Measurements from ENCODE around the gene LARGE1.

The LARGE1 gene

DNA sequence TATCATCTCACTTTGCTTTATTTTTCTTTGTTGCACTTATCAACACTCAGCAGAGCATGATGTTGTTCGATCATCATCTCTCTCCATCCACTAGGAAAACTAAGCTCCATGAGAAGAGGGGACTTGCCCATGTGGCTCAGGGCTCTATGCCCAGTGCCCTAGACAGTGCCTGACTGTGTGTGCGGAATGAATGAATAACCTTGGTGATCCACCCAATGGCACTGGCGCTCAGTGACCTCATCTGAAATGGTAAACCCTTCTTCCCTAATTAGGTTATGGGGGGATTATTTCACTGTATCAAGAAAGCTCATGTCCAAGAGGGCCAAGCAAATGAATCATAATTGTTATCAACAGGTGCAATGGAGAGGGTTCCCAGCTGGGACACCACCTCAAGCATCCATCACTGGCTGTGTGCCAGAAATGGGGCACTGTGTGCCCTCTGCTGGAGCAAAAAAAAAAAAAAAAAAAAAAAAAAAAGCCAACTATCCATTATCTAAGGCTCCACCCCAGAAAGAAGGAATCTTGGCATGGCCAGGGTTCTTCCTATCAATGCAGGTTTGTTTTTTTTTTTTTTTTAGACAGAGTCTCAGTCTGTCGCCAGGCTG is 172.6 kb downstream of the LARGE1 start:
- Histone ChIP-seq H3K27me3 (ENCODE audit: insufficient read depth, low read length) (no peaks in the 10 kb centered on the region), H3K23ac (ENCODE audit: low read length) (no peak overlapping the region), H3K4me1 (ENCODE audit: control insufficient read depth in 1 of 2, insufficient read depth in 2 of 2, low read length in 2 of 2) (no peaks in the 10 kb centered on the region), H2BK12ac (ENCODE audit: low read length) (no peak overlapping the region), H3K27ac (ENCODE audit: low read depth, low read length) (no peak overlapping the region), H2AK5ac (ENCODE audit: low read length) (no peak overlapping the region), H2BK5ac (ENCODE audit: low read depth, low read length, poor library complexity) (no peak overlapping the region), H2BK120ac (ENCODE audit: insufficient read depth, low read length, poor library complexity) (no peak overlapping the region), H3K4me3 (ENCODE audit: low read depth, low read length) (no peak overlapping the region), H4K91ac (ENCODE audit: low read depth, low read length) (no peak overlapping the region), H3K4me2 (ENCODE audit: low read length) (no peak overlapping the region), H4K8ac (ENCODE audit: low read depth, low read length) (no peak overlapping the region), H2AFZ (ENCODE audit: insufficient read depth, low read length, poor library complexity) (no peak overlapping the region), H4K12ac (ENCODE audit: low read depth, low read length) (no peak overlapping the region), H3K36me3 (ENCODE audit: control insufficient read depth in 1 of 2, insufficient read depth in 2 of 2, low read length in 2 of 2) (peaks cover 0 to 5% of the 10 kb centered on the region in 2 experiments), H3K4ac (ENCODE audit: low read depth, low read length) (no peak overlapping the region), H3K9me3 (ENCODE audit: insufficient read depth, low read depth, low read length) (no peaks in the 10 kb centered on the region), H3K79me1 (ENCODE audit: low read length) (no peaks in the 10 kb centered on the region), H3K79me2 (ENCODE audit: control insufficient read depth, insufficient read depth, low read length, poor library complexity) (no peaks in the 10 kb centered on the region), H3K9ac (ENCODE audit: low read length) (no peak overlapping the region), H3K18ac (ENCODE audit: low read length) (no peak overlapping the region), H3K14ac (ENCODE audit: low read length) (no peak overlapping the region)
- WGBS (ENCODE audit: extremely low coverage, insufficient coverage, insufficient read length), result no CpG with 5 or more reads among the region's 4 CpGs
- DNase-seq, result no peak

DNA sequence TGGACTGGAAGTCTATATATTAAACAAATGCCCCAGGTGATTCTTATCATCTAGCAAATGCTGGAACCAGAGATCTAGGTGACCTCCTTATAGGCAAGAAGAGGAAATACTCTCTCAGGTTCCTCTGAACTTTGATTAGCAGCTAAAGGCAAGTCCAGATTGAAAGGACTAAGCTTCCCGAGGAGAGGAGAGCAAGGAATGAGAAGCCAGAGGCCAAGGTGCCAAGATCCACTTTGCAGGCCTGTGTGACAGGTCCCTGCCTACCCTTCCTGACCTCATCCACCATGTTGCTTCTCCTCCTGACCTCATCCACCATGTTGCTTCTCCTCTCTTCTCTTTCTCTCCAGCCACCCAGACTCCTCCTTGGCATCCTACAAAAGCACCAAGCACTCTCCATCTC is 173.2 kb downstream of the LARGE1 start:
- no CpG with 5 or more reads among the region's 1 CpG for WGBS (ENCODE audit: extremely low coverage, insufficient coverage, insufficient read length)
- Histone ChIP-seq H3K27ac (ENCODE audit: low read depth, low read length) (no peak overlapping the region), H3K79me2 (ENCODE audit: control insufficient read depth, insufficient read depth, low read length, poor library complexity) (no peaks in the 10 kb centered on the region), H3K79me1 (ENCODE audit: low read length) (no peaks in the 10 kb centered on the region), H3K9me3 (ENCODE audit: insufficient read depth, low read depth, low read length) (no peaks in the 10 kb centered on the region), H3K4me3 (ENCODE audit: low read depth, low read length) (no peak overlapping the region), H4K91ac (ENCODE audit: low read depth, low read length) (no peak overlapping the region), H3K4me2 (ENCODE audit: low read length) (no peak overlapping the region), H2AK5ac (ENCODE audit: low read length) (no peak overlapping the region), H3K9ac (ENCODE audit: low read length) (no peak overlapping the region), H3K4me1 (ENCODE audit: control insufficient read depth in 1 of 2, insufficient read depth in 2 of 2, low read length in 2 of 2) (no peaks in the 10 kb centered on the region), H2BK5ac (ENCODE audit: low read depth, low read length, poor library complexity) (no peak overlapping the region), H3K27me3 (ENCODE audit: insufficient read depth, low read length) (no peaks in the 10 kb centered on the region), H3K4ac (ENCODE audit: low read depth, low read length) (no peak overlapping the region), H3K18ac (ENCODE audit: low read length) (no peak overlapping the region), H3K23ac (ENCODE audit: low read length) (no peak overlapping the region), H2AFZ (ENCODE audit: insufficient read depth, low read length, poor library complexity) (no peak overlapping the region), H3K36me3 (ENCODE audit: control insufficient read depth in 1 of 2, insufficient read depth in 2 of 2, low read length in 2 of 2) (peaks cover 0 to 5% of the 10 kb centered on the region in 2 experiments), H2BK12ac (ENCODE audit: low read length) (no peak overlapping the region), H2BK120ac (ENCODE audit: insufficient read depth, low read length, poor library complexity) (no peak overlapping the region), H4K8ac (ENCODE audit: low read depth, low read length) (no peak overlapping the region), H3K14ac (ENCODE audit: low read length) (no peak overlapping the region), H4K12ac (ENCODE audit: low read depth, low read length) (no peak overlapping the region)
- no peak for DNase-seq

DNA sequence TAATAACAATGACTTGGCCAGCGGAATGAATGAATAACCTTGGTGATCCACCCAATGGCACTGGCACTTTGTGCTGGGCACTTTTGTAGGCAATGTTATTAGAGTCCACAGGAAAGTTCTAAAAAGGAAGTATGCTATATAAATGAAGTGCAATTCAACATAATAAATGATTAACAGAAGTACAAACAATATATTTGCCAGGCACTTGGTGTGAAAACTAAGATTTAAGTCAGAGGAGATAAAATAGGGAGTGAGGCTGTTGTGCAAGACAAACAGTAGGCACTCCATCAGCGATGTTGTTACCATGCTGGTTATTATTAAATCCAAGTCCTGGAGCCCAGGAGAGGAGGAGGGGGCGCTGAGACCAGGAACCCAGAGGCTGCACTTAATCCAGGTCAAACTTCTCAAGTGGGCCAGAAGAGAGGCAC is 173.8 kb downstream of the LARGE1 start:
- H2BK12ac ChIP-seq (ENCODE audit: low read length), result no peak overlapping the region
- H3K9ac ChIP-seq (ENCODE audit: low read length), result no peak overlapping the region
- H2BK5ac ChIP-seq (ENCODE audit: low read depth, low read length, poor library complexity), result no peak overlapping the region
- H3K14ac ChIP-seq (ENCODE audit: low read length), result no peak overlapping the region
- no peak overlapping the region for H2AK5ac ChIP-seq (ENCODE audit: low read length)
- no peak overlapping the region for H3K4me3 ChIP-seq (ENCODE audit: low read depth, low read length)
- H3K18ac ChIP-seq (ENCODE audit: low read length), result no peak overlapping the region
- H2BK120ac ChIP-seq (ENCODE audit: insufficient read depth, low read length, poor library complexity), result no peak overlapping the region
- no peaks in the 10 kb centered on the region for H3K79me2 ChIP-seq (ENCODE audit: control insufficient read depth, insufficient read depth, low read length, poor library complexity)
- no peaks in the 10 kb centered on the region for H3K79me1 ChIP-seq (ENCODE audit: low read length)
- no peak overlapping the region for H3K23ac ChIP-seq (ENCODE audit: low read length)
- H4K8ac ChIP-seq (ENCODE audit: low read depth, low read length), result no peak overlapping the region
- no peak overlapping the region for H3K27ac ChIP-seq (ENCODE audit: low read depth, low read length)
- H4K12ac ChIP-seq (ENCODE audit: low read depth, low read length), result no peak overlapping the region
- no peaks in the 10 kb centered on the region for H3K27me3 ChIP-seq (ENCODE audit: insufficient read depth, low read length)
- H3K4ac ChIP-seq (ENCODE audit: low read depth, low read length), result no peak overlapping the region
- no CpG with 5 or more reads among the region's 3 CpGs for WGBS (ENCODE audit: extremely low coverage, insufficient coverage, insufficient read length)
- H2AFZ ChIP-seq (ENCODE audit: insufficient read depth, low read length, poor library complexity), result no peak overlapping the region
- no peaks in the 10 kb centered on the region for H3K9me3 ChIP-seq (ENCODE audit: insufficient read depth, low read depth, low read length)
- H4K91ac ChIP-seq (ENCODE audit: low read depth, low read length), result no peak overlapping the region
- peaks cover 0 to 5% of the 10 kb centered on the region in 2 experiments for H3K36me3 ChIP-seq (ENCODE audit: control insufficient read depth in 1 of 2, insufficient read depth in 2 of 2, low read length in 2 of 2)
- no peak for DNase-seq
- H3K4me2 ChIP-seq (ENCODE audit: low read length), result no peak overlapping the region
- no peaks in the 10 kb centered on the region for H3K4me1 ChIP-seq (ENCODE audit: control insufficient read depth in 1 of 2, insufficient read depth in 2 of 2, low read length in 2 of 2)

DNA sequence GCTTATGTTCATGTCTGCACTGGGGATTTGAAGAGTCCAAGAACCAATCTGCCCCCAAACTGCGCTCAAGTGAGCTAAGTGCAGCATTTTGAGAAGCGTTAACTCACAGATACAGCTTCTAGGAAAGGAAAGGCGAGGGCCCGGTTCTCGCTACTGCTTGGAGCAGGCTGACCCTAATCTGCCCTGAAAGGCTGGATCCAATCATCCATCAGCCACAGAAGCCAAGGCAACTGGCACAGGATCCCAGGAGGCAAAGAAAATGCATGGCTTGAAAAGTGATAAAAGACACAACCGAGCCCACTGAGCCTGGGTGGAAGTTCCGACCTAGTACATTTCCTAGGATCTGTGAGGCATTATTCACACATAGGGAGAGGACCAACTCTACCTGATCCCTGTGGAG is 174.8 kb downstream of the LARGE1 start:
- no CpG with 5 or more reads among the region's 7 CpGs for WGBS (ENCODE audit: extremely low coverage, insufficient coverage, insufficient read length)
- no peak overlapping the region for H3K4me2 ChIP-seq (ENCODE audit: low read length)

More for the DNA sequence above, 174.8 kb downstream of the LARGE1 start:
- H2BK120ac ChIP-seq (ENCODE audit: insufficient read depth, low read length, poor library complexity), result no peak overlapping the region
- no peak overlapping the region for H4K91ac ChIP-seq (ENCODE audit: low read depth, low read length)
- H3K27ac ChIP-seq (ENCODE audit: low read depth, low read length), result no peak overlapping the region
- H2AFZ ChIP-seq (ENCODE audit: insufficient read depth, low read length, poor library complexity), result no peak overlapping the region
- H3K9me3 ChIP-seq (ENCODE audit: insufficient read depth, low read depth, low read length), result peaks cover 2% of the 10 kb centered on the region
- H3K27me3 ChIP-seq (ENCODE audit: insufficient read depth, low read length), result no peaks in the 10 kb centered on the region
- H3K9ac ChIP-seq (ENCODE audit: low read length), result no peak overlapping the region
- no peaks in the 10 kb centered on the region for H3K79me1 ChIP-seq (ENCODE audit: low read length)
- no peak overlapping the region for H2BK12ac ChIP-seq (ENCODE audit: low read length)
- no peak overlapping the region for H4K8ac ChIP-seq (ENCODE audit: low read depth, low read length)
- H3K36me3 ChIP-seq (ENCODE audit: control insufficient read depth in 1 of 2, insufficient read depth in 2 of 2, low read length in 2 of 2), result peaks cover 0 to 5% of the 10 kb centered on the region in 2 experiments
- H3K14ac ChIP-seq (ENCODE audit: low read length), result no peak overlapping the region
- no peaks in the 10 kb centered on the region for H3K4me1 ChIP-seq (ENCODE audit: control insufficient read depth in 1 of 2, insufficient read depth in 2 of 2, low read length in 2 of 2)
- H4K12ac ChIP-seq (ENCODE audit: low read depth, low read length), result no peak overlapping the region
- no peak overlapping the region for H3K18ac ChIP-seq (ENCODE audit: low read length)
- H3K79me2 ChIP-seq (ENCODE audit: control insufficient read depth, insufficient read depth, low read length, poor library complexity), result no peaks in the 10 kb centered on the region
- H3K4ac ChIP-seq (ENCODE audit: low read depth, low read length), result no peak overlapping the region
- no peak overlapping the region for H2BK5ac ChIP-seq (ENCODE audit: low read depth, low read length, poor library complexity)
- no peak overlapping the region for H2AK5ac ChIP-seq (ENCODE audit: low read length)
- H3K4me3 ChIP-seq (ENCODE audit: low read depth, low read length), result no peak overlapping the region
- no peak overlapping the region for H3K23ac ChIP-seq (ENCODE audit: low read length)
- no peak for DNase-seq
